Activated CD4-positive, alpha-beta T cell treated with anti-CD3 and anti-CD28 coated beads for 36 hours (primary cell): ENCODE results near the gene UST. TPM values are rescaled to one million over a fixed set of nuclear protein-coding genes. Genes with fewer than 3 reads are reported as not detected.
"Not testable (repeated sequence)": the region's sequence is repeated elsewhere in the genome, so short reads cannot be mapped to it uniquely, and the experiment has no call there.

Experiments
- ATAC-seq: fragments of 200-7000 bp; cut with Tn5 transposase; one replicate; pipeline ENCODE4 v1.10.0; 2021; ENCODE audit warnings: mild to moderate bottlenecking, moderate library complexity
- CTCF ChIA-PET: fragments of 350-600 bp; sonication (Branson Sonifier 250); formaldehyde crosslinking; loops from one replicate; lab custom pipeline; 2021; ENCODE audit warnings: antibody characterized with exemption; lab: Charles Lee
- POLR2A ChIA-PET: fragments of 350-600 bp; sonication (Branson Sonifier 250); formaldehyde crosslinking; loops from one replicate; lab custom pipeline; 2021; ENCODE audit warnings: antibody characterized with exemption, inconsistent platforms; lab: Charles Lee
- DNase-seq: peaks from one replicate; pipeline ENCODE4 v3.0.0-alpha.2; 2020
- H3K27ac Mint-ChIP-seq: one replicate; pipeline ENCODE4 v1.8.0; 2021; ENCODE audit warnings: mixed read lengths
- H3K27me3 Mint-ChIP-seq: one replicate; pipeline ENCODE4 v1.8.0; 2021; ENCODE audit warnings: mixed read lengths
- H3K36me3 Mint-ChIP-seq: one replicate; pipeline ENCODE4 v1.8.0; 2021; ENCODE audit warnings: low read depth, mixed read lengths
- H3K4me1 Mint-ChIP-seq: one replicate; pipeline ENCODE4 v1.8.0; 2021; ENCODE audit warnings: mixed read lengths
- H3K4me3 Mint-ChIP-seq: one replicate; pipeline ENCODE4 v1.8.0; 2021; ENCODE audit warnings: mild to moderate bottlenecking, moderate library complexity, mixed read lengths
- H3K9me3 Mint-ChIP-seq: one replicate; pipeline ENCODE4 v1.8.0; 2021; ENCODE audit warnings: low read depth, mixed read lengths
- intact Hi-C, 2 experiments: fragments of 100-400 bp; cut with DNase I in 1 of 2; cut with micrococcal nuclease in 1 of 2; formaldehyde crosslinking; loops; one replicate each; pipeline versions ENCODE4 v1.14.2 to v1.15.1; 2022 to 2024; cut with DNase I, micrococcal nuclease
- total RNA-seq, 2 experiments: library from RNA; stranded (reverse); gene quantifications; one replicate each; pipeline ENCODE4 v1.2.3, GENCODE V29; 2021

UST gene
- total RNA-seq, 2 experiments from 2014 or later, result 2.2 to 2.8 TPM

GRCh38 chr6:149031201-149031858 is 284.5 kb downstream of the UST start:
- ATAC-seq, result no peak
- peak overlapping the region; percentile 96 for H3K27ac Mint-ChIP-seq
- H3K9me3 Mint-ChIP-seq, result peaks cover 3% of the 10 kb centered on the region
- intact Hi-C loops, result loop anchor here in 1 of 2 experiments (5.0 kb wide), 3 partner anchors 181 to 476 kb away; no protein-coding TSS in a partner anchor
- ChIA-PET CTCF (interaction anchor here (0.6 to 10.1 kb wide), 12 partner anchors 15 to 512 kb away, joined by 3 to 118 read pairs (median 4); no protein-coding TSS in a partner anchor), POLR2A (interaction anchor here (0.6 to 1.0 kb wide), 6 partner anchors 14 to 477 kb away, joined by 3 to 6 read pairs (median 3); no protein-coding TSS in a partner anchor)
- H3K4me3 Mint-ChIP-seq, result peak overlapping the region; percentile 78
- DNase-seq, result no peak
- no peaks in the 10 kb centered on the region for H3K27me3 Mint-ChIP-seq
- H3K36me3 Mint-ChIP-seq, result peaks cover 12% of the 10 kb centered on the region
- peaks cover 65% of the 10 kb centered on the region for H3K4me1 Mint-ChIP-seq

- CTCF ChIA-PET, result interaction anchor here (0.6 to 10.1 kb wide), 14 partner anchors 14 to 515 kb away, joined by 3 to 118 read pairs (median 4); no protein-coding TSS in a partner anchor
- peaks cover 70% of the 10 kb centered on the region for H3K4me1 Mint-ChIP-seq
- intact Hi-C loops, result loop anchor here (1.0 to 5.0 kb wide), 14 partner anchors 33 to 476 kb away; partner anchors contain the start of gene ZC3H12D (in 1 of the 2)
- no peaks in the 10 kb centered on the region for H3K27me3 Mint-ChIP-seq
- no peaks in the 10 kb centered on the region for H3K9me3 Mint-ChIP-seq
- peak overlapping the region; percentile 96 for H3K27ac Mint-ChIP-seq
- DNase-seq (peak; percentile 75), ATAC-seq (peak; percentile 53)
- peaks cover 7% of the 10 kb centered on the region for H3K36me3 Mint-ChIP-seq
- POLR2A ChIA-PET, result interaction anchor here (0.7 to 1.4 kb wide), 6 partner anchors 13 to 476 kb away, joined by 3 to 6 read pairs (median 4); no protein-coding TSS in a partner anchor
- peak overlapping the region; percentile 78 for H3K4me3 Mint-ChIP-seq
Observed at GRCh38 chr6:149031859-149032598, 285.2 kb downstream of the UST start.

- Mint-ChIP-seq H3K27me3 (no peaks in the 10 kb centered on the region), H3K9me3 (no peaks in the 10 kb centered on the region), H3K4me3 (peak overlapping the region; percentile 78), H3K36me3 (no peaks in the 10 kb centered on the region), H3K27ac (peak overlapping the region; percentile 96), H3K4me1 (peaks cover 70% of the 10 kb centered on the region)
- intact Hi-C loops, result loop anchor here (1.0 to 5.0 kb wide), 15 partner anchors 32 to 475 kb away; partner anchors contain the start of gene ZC3H12D (in 1 of the 2)
- ATAC-seq (peak; percentile 78), DNase-seq (peak; percentile 81)
- POLR2A ChIA-PET, result interaction anchor here (0.6 to 1.4 kb wide), 6 partner anchors 12 to 478 kb away, joined by 3 to 4 read pairs (median 4); partner anchors contain the start of gene TAB2
- CTCF ChIA-PET, result interaction anchor here (0.6 to 10.1 kb wide), 21 partner anchors 13 to 514 kb away, joined by 3 to 118 read pairs (median 4); no protein-coding TSS in a partner anchor
Observed at GRCh38 chr6:149032599-149033405, 286.0 kb downstream of the UST start.

- no peaks in the 10 kb centered on the region for H3K27me3 Mint-ChIP-seq
- POLR2A ChIA-PET, result interaction anchor here (0.6 to 1.4 kb wide), 5 partner anchors 12 to 477 kb away, joined by 3 to 4 read pairs (median 4); no protein-coding TSS in a partner anchor
- intact Hi-C loops, result loop anchor here (1.0 to 5.0 kb wide), 8 partner anchors 31 to 474 kb away; no protein-coding TSS in a partner anchor
Observed at GRCh38 chr6:149033454-149033853, 286.6 kb downstream of the UST start.

GRCh38 chr6:149035766-149036165 is 288.9 kb downstream of the UST start:
- intact Hi-C loops, result no loop called here
- H3K4me3 Mint-ChIP-seq, result no peak overlapping the region
- H3K27me3 Mint-ChIP-seq, result no peaks in the 10 kb centered on the region
- H3K4me1 Mint-ChIP-seq, result peaks cover 74% of the 10 kb centered on the region
- CTCF ChIA-PET, result interaction anchor here (0.7 to 1.1 kb wide), 4 partner anchors 9 to 396 kb away, joined by 3 to 4 read pairs (median 3); no protein-coding TSS in a partner anchor
- no peaks in the 10 kb centered on the region for H3K9me3 Mint-ChIP-seq
- DNase-seq (no peak), ATAC-seq (no peak)
- peaks cover 1% of the 10 kb centered on the region for H3K36me3 Mint-ChIP-seq
- POLR2A ChIA-PET, result no interaction called here
- no peak overlapping the region for H3K27ac Mint-ChIP-seq

More at GRCh38 chr6:149033454-149033853, 286.6 kb downstream of the UST start:
- Mint-ChIP-seq H3K4me3 (peak overlapping the region; percentile 78), H3K27ac (peak overlapping the region; percentile 96), H3K36me3 (no peaks in the 10 kb centered on the region), H3K4me1 (peaks cover 75% of the 10 kb centered on the region), H3K9me3 (no peaks in the 10 kb centered on the region)
- CTCF ChIA-PET, result interaction anchor here (0.6 to 10.1 kb wide), 20 partner anchors 13 to 513 kb away, joined by 3 to 118 read pairs (median 4); no protein-coding TSS in a partner anchor
- DNase-seq (peak; percentile 62), ATAC-seq (peak; percentile 43)

GRCh38 chr6:149037051-149037671 is 290.3 kb downstream of the UST start:
- no peak for ATAC-seq
- CTCF ChIA-PET, result interaction anchor here (1.0 kb wide), 1 partner anchor 45 kb away, joined by 3 read pairs; no protein-coding TSS in a partner anchor
- no peaks in the 10 kb centered on the region for H3K9me3 Mint-ChIP-seq
- H3K27ac Mint-ChIP-seq, result peak overlapping the region; percentile 18
- H3K36me3 Mint-ChIP-seq, result peaks cover 1% of the 10 kb centered on the region
- H3K27me3 Mint-ChIP-seq, result no peaks in the 10 kb centered on the region
- POLR2A ChIA-PET, result no interaction called here
- peaks cover 63% of the 10 kb centered on the region for H3K4me1 Mint-ChIP-seq
- no peak for DNase-seq
- no peak overlapping the region for H3K4me3 Mint-ChIP-seq
- intact Hi-C loops, result no loop called here

GRCh38 chr6:149039025-149039424 is 292.2 kb downstream of the UST start:
- DNase-seq, result peak; percentile 68
- Mint-ChIP-seq H3K27ac (peak overlapping the region; percentile 70), H3K4me1 (peaks cover 44% of the 10 kb centered on the region)
- H3K27me3 Mint-ChIP-seq, H3K36me3 Mint-ChIP-seq, intact Hi-C loops, H3K4me3 Mint-ChIP-seq, H3K9me3 Mint-ChIP-seq, POLR2A ChIA-PET: not testable (repeated sequence)
- ATAC-seq, result peak; percentile 96
- CTCF ChIA-PET, result interaction anchor here (0.6 to 2.3 kb wide), 4 partner anchors 13 to 478 kb away, joined by 3 to 8 read pairs (median 4); no protein-coding TSS in a partner anchor

GRCh38 chr6:149041953-149042352 is 295.1 kb downstream of the UST start:
- ATAC-seq, result no peak
- CTCF ChIA-PET, result interaction anchor here (0.7 to 2.9 kb wide), 4 partner anchors 13 to 392 kb away, joined by 3 to 8 read pairs (median 6); no protein-coding TSS in a partner anchor
- peaks cover 4% of the 10 kb centered on the region for H3K36me3 Mint-ChIP-seq
- H3K27ac Mint-ChIP-seq, result no peak overlapping the region
- H3K27me3 Mint-ChIP-seq, result no peaks in the 10 kb centered on the region
- POLR2A ChIA-PET, result no interaction called here
- H3K4me1 Mint-ChIP-seq, result peaks cover 47% of the 10 kb centered on the region
- H3K9me3 Mint-ChIP-seq, result no peaks in the 10 kb centered on the region
- no peak for DNase-seq
- intact Hi-C loops, result no loop called here
- no peak overlapping the region for H3K4me3 Mint-ChIP-seq

- Mint-ChIP-seq H3K4me3 (no peak overlapping the region), H3K4me1 (peaks cover 46% of the 10 kb centered on the region), H3K36me3 (peaks cover 4% of the 10 kb centered on the region), H3K27ac (no peak overlapping the region), H3K9me3 (no peaks in the 10 kb centered on the region), H3K27me3 (no peaks in the 10 kb centered on the region)
- DNase-seq (peak; percentile 66), ATAC-seq (peak; percentile 24)
- intact Hi-C loops, result no loop called here
- ChIA-PET CTCF (interaction anchor here (0.6 to 3.4 kb wide), 15 partner anchors 10 to 474 kb away, joined by 3 to 17 read pairs (median 4); no protein-coding TSS in a partner anchor), POLR2A (no interaction called here)
Observed at GRCh38 chr6:149043476-149044130, 296.8 kb downstream of the UST start.
